ENCODE data around the gene WNT1. TPM values are rescaled to one million over a fixed set of nuclear protein-coding genes. Genes with fewer than 3 reads are reported as not detected.

WNT1 gene
- total RNA-seq, 4 donors from 2014 or later = not detected

- WGBS = 4% methylated on average over 28 of the region's 45 CpGs
- Histone ChIP-seq H3K4me3 (peak overlapping the region; percentile 50), H3K9me3 (no peaks in the 10 kb centered on the region), H3K27me3 (peaks cover 73% of the 10 kb centered on the region), H3K36me3 (no peaks in the 10 kb centered on the region), H3K27ac (no peak overlapping the region), H3K4me1 (peaks cover 41% of the 10 kb centered on the region)
- TF ChIP-seq POLR2A (IDR thresholded peaks at IDR 0.05) (no peak), CTCF (IDR thresholded peaks at IDR 0.05) (no peak), EP300 (IDR thresholded peaks at IDR 0.05) (no peak), POLR2AphosphoS5 (IDR thresholded peaks at IDR 0.05) (no peak)
- no peak for DNase-seq (ENCODE audit: low spot score in 2 of 2)
These were observed 849 bp downstream of the WNT1 start for GRCh38 chr12:48978741-48979601.

- H3K4me3 ChIP-seq = peak overlapping the region; percentile 50
- WGBS = 0% methylated on average over 12 of the region's 55 CpGs
- DNase-seq (ENCODE audit: low spot score in 2 of 2) = no peak
- no peak for TF ChIP-seq CTCF (IDR thresholded peaks at IDR 0.05)
- no peak for TF ChIP-seq POLR2A (IDR thresholded peaks at IDR 0.05)
- no peak for TF ChIP-seq EP300 (IDR thresholded peaks at IDR 0.05)
- no peak for TF ChIP-seq POLR2AphosphoS5 (IDR thresholded peaks at IDR 0.05)
- H3K9me3 ChIP-seq = no peaks in the 10 kb centered on the region
- H3K27me3 ChIP-seq = peaks cover 70% of the 10 kb centered on the region
- H3K27ac ChIP-seq = no peak overlapping the region
- no peaks in the 10 kb centered on the region for H3K36me3 ChIP-seq
- H3K4me1 ChIP-seq = peaks cover 41% of the 10 kb centered on the region
These were observed 1.7 kb downstream of the WNT1 start for GRCh38 chr12:48979602-48980388.

GRCh38 chr12:48980389-48980952, 2.3 kb downstream of the WNT1 start:
- TF ChIP-seq CTCF (IDR thresholded peaks at IDR 0.05) = no peak
- no peak for TF ChIP-seq POLR2A (IDR thresholded peaks at IDR 0.05)
- TF ChIP-seq POLR2AphosphoS5 (IDR thresholded peaks at IDR 0.05) = no peak
- no peak for TF ChIP-seq EP300 (IDR thresholded peaks at IDR 0.05)
- Histone ChIP-seq H3K27ac (no peak overlapping the region), H3K27me3 (peaks cover 71% of the 10 kb centered on the region), H3K4me1 (peaks cover 41% of the 10 kb centered on the region), H3K36me3 (no peaks in the 10 kb centered on the region), H3K9me3 (no peaks in the 10 kb centered on the region), H3K4me3 (peak overlapping the region; percentile 50)
- WGBS = 1% methylated on average over 22 of the region's 46 CpGs
- DNase-seq (ENCODE audit: low spot score in 2 of 2) = no peak

- peaks cover 76% of the 10 kb centered on the region for H3K27me3 ChIP-seq
- peaks cover 41% of the 10 kb centered on the region for H3K4me1 ChIP-seq
- H3K36me3 ChIP-seq = no peaks in the 10 kb centered on the region
- no peaks in the 10 kb centered on the region for H3K9me3 ChIP-seq
- DNase-seq (ENCODE audit: low spot score in 2 of 2) = no peak
- no peak overlapping the region for H3K27ac ChIP-seq
- 6% methylated on average over 19 of the region's 91 CpGs for WGBS
- no peak for TF ChIP-seq POLR2A (IDR thresholded peaks at IDR 0.05)
- no peak for TF ChIP-seq EP300 (IDR thresholded peaks at IDR 0.05)
- TF ChIP-seq CTCF (IDR thresholded peaks at IDR 0.05) = no peak
- no peak for TF ChIP-seq POLR2AphosphoS5 (IDR thresholded peaks at IDR 0.05)
- H3K4me3 ChIP-seq = peak overlapping the region; percentile 50
These were observed 3.0 kb downstream of the WNT1 start for GRCh38 chr12:48980953-48981756.
